Mesendoderm (in vitro differentiated cells): ENCODE results near the gene SMYD2.

Experiments used
- DNase-seq: peaks from one replicate; pipeline ENCODE4 v3.0.0; 2013
- H2AK5ac ChIP-seq: 2 replicates; pipeline ENCODE4 v1.6.1; 2013; ENCODE audit warnings: low read length, inconsistent platforms
- H2BK120ac ChIP-seq: 2 replicates; pipeline ENCODE4 v1.6.1; 2013; ENCODE audit warnings: low read depth, mild to moderate bottlenecking, low read length, moderate library complexity, mixed read lengths
- H2BK15ac ChIP-seq: replicated peaks from 2 replicates; pipeline ENCODE4 v1.6.1; 2013; ENCODE audit warnings: low read depth, mild to moderate bottlenecking, moderate library complexity
- H2BK5ac ChIP-seq: 2 replicates; pipeline ENCODE4 v1.6.1; 2013; ENCODE audit warnings: low read length, inconsistent platforms
- H3K18ac ChIP-seq: 2 replicates; pipeline ENCODE4 v1.6.1; 2013; ENCODE audit warnings: mild to moderate bottlenecking, low read length, mixed read lengths
- H3K23ac ChIP-seq: one replicate; pipeline ENCODE4 v1.6.1; 2013; ENCODE audit warnings: low read length
- H3K27ac ChIP-seq: 2 replicates; pipeline ENCODE4 v1.5.1; 2013; ENCODE audit warnings: low read depth, mild to moderate bottlenecking, inconsistent platforms, low read length, moderate library complexity
- H3K27me3 ChIP-seq: 2 replicates; pipeline ENCODE4 v1.6.1; 2013; ENCODE audit warnings: low read length, control low read depth, mild to moderate bottlenecking, inconsistent platforms; ENCODE audit not compliant: insufficient read depth, poor library complexity
- H3K36me3 ChIP-seq: 2 replicates; pipeline ENCODE4 v1.6.1; 2013; ENCODE audit warnings: low read length, inconsistent platforms; ENCODE audit not compliant: control insufficient read depth, insufficient read depth
- H3K4ac ChIP-seq: one replicate; pipeline ENCODE4 v1.6.1; 2013; ENCODE audit warnings: low read depth, mild to moderate bottlenecking, low read length, moderate library complexity
- H3K4me1 ChIP-seq: 2 replicates; pipeline ENCODE4 v1.6.1; 2013; ENCODE audit warnings: low read depth, low read length, inconsistent platforms; ENCODE audit not compliant: control insufficient read depth
- H3K4me2 ChIP-seq: 2 replicates; pipeline ENCODE4 v1.6.1; 2013; ENCODE audit warnings: low read length
- H3K4me3 ChIP-seq: 2 replicates; pipeline ENCODE4 v1.5.1; 2013; ENCODE audit warnings: mild to moderate bottlenecking, low read length
- H3K56ac ChIP-seq: one replicate; pipeline ENCODE4 v1.6.1; 2013; ENCODE audit warnings: low read length
- H3K79me1 ChIP-seq: 2 replicates; pipeline ENCODE4 v1.6.1; 2013; ENCODE audit warnings: low read length, inconsistent platforms
- H3K79me2 ChIP-seq: 2 replicates; pipeline ENCODE4 v1.6.1; 2013; ENCODE audit warnings: mild to moderate bottlenecking, low read length; ENCODE audit not compliant: control insufficient read depth, insufficient read depth
- H3K9ac ChIP-seq: 2 replicates; pipeline ENCODE4 v1.6.1; 2013; ENCODE audit warnings: low read length, inconsistent platforms
- H4K5ac ChIP-seq: one replicate; pipeline ENCODE4 v1.6.1; 2013; ENCODE audit warnings: low read length
- H4K8ac ChIP-seq: one replicate; pipeline ENCODE4 v1.6.1; 2013; ENCODE audit warnings: low read depth, mild to moderate bottlenecking, control low read depth, low read length, moderate library complexity
- WGBS: extraction: QIAGEN DNeasy Blood & Tissue Kit; methylation state at CpG from one replicate; pipeline ENCODE4 v1.1.7; 2013; ENCODE audit warnings: low lambda C conversion rate, missing lambda C conversion rate; ENCODE audit not compliant: insufficient coverage; ENCODE audit errors: extremely low coverage; 5-methylcytosine and 5-hydroxymethylcytosine counted together

Gene SMYD2

DNA sequence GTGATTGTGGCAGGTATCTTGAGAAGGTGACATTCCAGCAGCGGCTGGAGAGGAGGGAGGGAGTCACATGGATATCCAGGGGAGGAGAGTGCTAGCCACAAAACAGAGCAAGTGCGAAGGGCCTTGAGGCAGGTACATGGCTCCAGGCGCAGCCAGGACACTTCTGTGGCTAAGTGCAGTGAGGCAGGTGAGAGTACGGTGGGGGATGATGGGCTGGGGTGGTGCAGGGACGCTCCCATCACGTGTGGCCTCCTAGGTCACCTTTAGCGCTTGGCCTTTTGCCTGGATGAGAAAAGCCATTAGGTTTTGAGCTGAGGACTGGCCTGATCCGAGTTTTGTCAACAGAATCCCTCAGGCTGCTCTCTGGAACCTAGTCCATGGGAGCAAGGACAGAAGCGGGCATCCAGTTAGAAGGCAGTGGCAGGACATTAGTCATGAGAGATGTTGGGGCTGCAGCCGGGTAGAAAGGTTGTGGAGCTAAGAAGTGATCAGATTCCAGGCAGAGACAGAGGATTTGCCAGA, 31.6 kb downstream of the SMYD2 start:
- Histone ChIP-seq H2AK5ac (no peak overlapping the region), H2BK120ac (no peak overlapping the region), H3K79me2 (no peaks in the 10 kb centered on the region), H3K4me2 (no peak overlapping the region), H3K4me1 (peaks cover 2% of the 10 kb centered on the region), H3K4ac (no peak overlapping the region), H4K8ac (no peak overlapping the region), H2BK5ac (no peak overlapping the region), H3K27me3 (no peaks in the 10 kb centered on the region), H4K5ac (no peak overlapping the region), H2BK15ac (no peak overlapping the region), H3K79me1 (peaks cover 3% of the 10 kb centered on the region), H3K27ac (no peak overlapping the region), H3K18ac (no peak overlapping the region), H3K36me3 (no peaks in the 10 kb centered on the region), H3K56ac (peak overlapping the region; percentile 54), H3K23ac (no peak overlapping the region), H3K4me3 (no peak overlapping the region), H3K9ac (no peak overlapping the region)
- DNase-seq, result peak; percentile 71
- no CpG with 5 or more reads among the region's 10 CpGs for WGBS

DNA sequence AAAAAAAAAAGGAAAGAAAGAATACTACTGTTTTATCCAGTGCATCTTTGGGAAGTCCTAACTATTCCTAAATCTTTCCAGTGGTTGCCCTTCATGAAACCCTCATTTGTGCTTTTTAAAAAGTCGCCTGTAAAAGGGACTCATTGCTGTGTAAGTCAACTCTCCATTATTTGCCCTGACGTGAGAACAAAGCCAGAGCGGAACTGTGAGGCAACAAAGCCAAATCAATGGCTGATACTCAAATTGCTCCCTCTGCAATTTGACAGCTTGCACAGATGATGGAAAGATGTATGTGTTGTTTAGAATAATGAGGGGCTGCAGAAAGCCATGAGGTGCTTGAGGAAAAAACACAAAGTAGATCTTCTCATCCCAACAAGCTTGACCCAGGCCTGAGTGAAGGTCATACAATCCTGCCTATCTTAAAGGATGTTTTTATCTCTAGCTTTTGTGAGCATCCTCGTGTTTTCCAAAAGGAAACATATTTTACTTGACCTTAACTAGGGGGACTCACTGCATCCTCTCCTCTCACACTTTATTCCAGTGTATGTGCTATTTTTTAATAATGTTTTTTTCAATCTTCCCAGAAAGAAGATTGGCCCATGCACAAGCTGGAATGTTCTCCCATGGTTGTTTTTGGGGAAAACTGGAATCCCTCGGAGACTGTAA, 33.4 kb downstream of the SMYD2 start:
- no peak for DNase-seq
- H2BK15ac ChIP-seq, result no peak overlapping the region
- H2AK5ac ChIP-seq, result no peak overlapping the region
- H3K18ac ChIP-seq, result no peak overlapping the region
- no peaks in the 10 kb centered on the region for H3K27me3 ChIP-seq
- no peak overlapping the region for H3K56ac ChIP-seq
- no peaks in the 10 kb centered on the region for H3K79me2 ChIP-seq
- H2BK120ac ChIP-seq, result no peak overlapping the region
- H3K4me1 ChIP-seq, result peaks cover 5% of the 10 kb centered on the region
- no CpG with 5 or more reads among the region's 5 CpGs for WGBS
- H3K9ac ChIP-seq, result no peak overlapping the region
- H3K4me3 ChIP-seq, result no peak overlapping the region
- no peak overlapping the region for H2BK5ac ChIP-seq
- H4K8ac ChIP-seq, result no peak overlapping the region
- no peaks in the 10 kb centered on the region for H3K36me3 ChIP-seq
- H3K79me1 ChIP-seq, result peaks cover 3% of the 10 kb centered on the region
- no peak overlapping the region for H3K4me2 ChIP-seq
- no peak overlapping the region for H3K27ac ChIP-seq
- no peak overlapping the region for H3K23ac ChIP-seq
- no peak overlapping the region for H3K4ac ChIP-seq
- no peak overlapping the region for H4K5ac ChIP-seq

DNA sequence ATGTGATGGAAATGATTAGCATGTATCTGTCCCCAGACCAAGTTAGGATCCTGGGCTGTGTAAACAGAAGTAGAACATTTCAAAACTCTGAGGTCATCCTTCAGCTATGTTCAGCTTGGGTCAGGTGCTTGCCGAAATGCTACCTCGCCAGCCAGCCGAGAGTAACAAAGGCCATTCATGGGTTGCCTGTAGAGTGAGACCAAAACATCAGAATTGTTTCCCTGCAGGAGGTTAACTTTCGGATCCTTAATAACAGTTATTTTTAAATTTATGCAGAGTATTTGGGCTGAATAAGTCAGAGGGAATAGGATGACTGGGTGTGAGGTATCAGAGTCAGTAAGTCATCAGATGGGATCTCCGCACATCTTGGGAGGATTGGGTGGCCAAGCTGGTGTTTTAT, 35.6 kb downstream of the SMYD2 start:
- Histone ChIP-seq H3K79me2 (no peaks in the 10 kb centered on the region), H2AK5ac (no peak overlapping the region), H3K9ac (no peak overlapping the region), H3K27ac (no peak overlapping the region), H3K23ac (no peak overlapping the region), H3K18ac (no peak overlapping the region), H3K36me3 (no peaks in the 10 kb centered on the region), H3K79me1 (peaks cover 3% of the 10 kb centered on the region), H4K8ac (no peak overlapping the region), H2BK15ac (no peak overlapping the region), H3K4me1 (peaks cover 3% of the 10 kb centered on the region), H2BK5ac (no peak overlapping the region), H4K5ac (no peak overlapping the region), H3K4me3 (no peak overlapping the region), H3K56ac (no peak overlapping the region), H3K4ac (no peak overlapping the region), H3K27me3 (no peaks in the 10 kb centered on the region), H2BK120ac (no peak overlapping the region), H3K4me2 (no peak overlapping the region)
- WGBS, result no CpG with 5 or more reads among the region's 5 CpGs
- peak; percentile 95 for DNase-seq

DNA sequence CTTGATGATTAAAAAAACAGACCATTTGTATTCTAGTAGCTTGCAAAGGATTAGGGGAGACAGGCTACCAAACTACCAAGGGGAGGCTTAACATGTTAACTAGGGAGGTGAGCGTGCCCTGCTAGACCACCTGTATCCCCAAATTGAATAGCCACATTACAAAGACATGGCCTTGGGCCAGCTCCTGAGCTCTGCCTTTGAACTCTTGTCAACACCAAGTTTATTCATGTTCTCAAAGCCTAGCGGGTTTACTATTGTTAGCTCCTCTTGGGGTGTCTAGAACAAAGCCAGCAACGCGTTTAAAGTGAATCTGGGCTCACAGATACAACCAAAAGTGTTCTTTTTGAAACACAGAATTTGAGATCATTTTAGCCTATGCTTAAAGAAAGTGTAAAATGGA, 36.3 kb downstream of the SMYD2 start:
- peak; percentile 78 for DNase-seq
- no peak overlapping the region for H2BK120ac ChIP-seq
- no peak overlapping the region for H3K9ac ChIP-seq
- H3K36me3 ChIP-seq, result no peaks in the 10 kb centered on the region
- H3K4me3 ChIP-seq, result no peak overlapping the region
- no CpG with 5 or more reads among the region's 4 CpGs for whole genome bisulfite sequencing
- no peak overlapping the region for H2BK15ac ChIP-seq
- H3K27me3 ChIP-seq, result no peaks in the 10 kb centered on the region
- no peaks in the 10 kb centered on the region for H3K79me2 ChIP-seq
- peaks cover 3% of the 10 kb centered on the region for H3K4me1 ChIP-seq
- no peak overlapping the region for H4K8ac ChIP-seq
- H2BK5ac ChIP-seq, result no peak overlapping the region
- no peak overlapping the region for H4K5ac ChIP-seq
- H3K56ac ChIP-seq, result no peak overlapping the region
- H3K4me2 ChIP-seq, result no peak overlapping the region
- H3K79me1 ChIP-seq, result no peaks in the 10 kb centered on the region
- H2AK5ac ChIP-seq, result no peak overlapping the region
- no peak overlapping the region for H3K27ac ChIP-seq
- no peak overlapping the region for H3K4ac ChIP-seq
- H3K23ac ChIP-seq, result no peak overlapping the region
- H3K18ac ChIP-seq, result no peak overlapping the region

DNA sequence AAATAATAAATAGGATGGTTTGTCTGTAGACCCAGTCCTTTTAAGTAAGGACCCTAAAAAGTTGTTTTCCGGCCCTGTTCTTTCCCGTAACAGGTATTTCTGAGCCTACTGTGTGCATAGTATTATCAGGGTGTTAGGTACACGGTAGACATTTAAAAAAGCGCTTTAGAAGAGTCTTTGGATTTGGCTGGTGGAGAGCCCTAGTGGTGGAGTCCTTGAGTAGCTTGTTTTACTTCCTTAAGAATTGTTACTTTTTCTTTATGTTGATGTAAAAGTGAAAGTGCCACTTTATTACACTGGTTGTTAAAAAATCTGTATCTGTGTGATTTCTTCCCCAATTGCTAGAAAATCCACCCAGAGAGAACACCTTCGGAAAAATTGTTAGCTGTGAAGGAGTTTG, 36.8 kb downstream of the SMYD2 start:
- Histone ChIP-seq H3K4me3 (no peak overlapping the region), H3K79me1 (no peaks in the 10 kb centered on the region), H2BK15ac (no peak overlapping the region), H3K27ac (no peak overlapping the region), H3K4me1 (peaks cover 3% of the 10 kb centered on the region), H3K4ac (no peak overlapping the region), H3K79me2 (no peaks in the 10 kb centered on the region), H3K36me3 (no peaks in the 10 kb centered on the region), H2BK5ac (no peak overlapping the region), H4K8ac (no peak overlapping the region), H3K56ac (no peak overlapping the region), H4K5ac (no peak overlapping the region), H3K9ac (no peak overlapping the region), H3K27me3 (no peaks in the 10 kb centered on the region), H3K4me2 (no peak overlapping the region), H3K18ac (peak overlapping the region; percentile 82), H2BK120ac (no peak overlapping the region), H2AK5ac (no peak overlapping the region), H3K23ac (no peak overlapping the region)
- WGBS, result no CpG with 5 or more reads among the region's 5 CpGs
- DNase-seq, result peak; percentile 64

DNA sequence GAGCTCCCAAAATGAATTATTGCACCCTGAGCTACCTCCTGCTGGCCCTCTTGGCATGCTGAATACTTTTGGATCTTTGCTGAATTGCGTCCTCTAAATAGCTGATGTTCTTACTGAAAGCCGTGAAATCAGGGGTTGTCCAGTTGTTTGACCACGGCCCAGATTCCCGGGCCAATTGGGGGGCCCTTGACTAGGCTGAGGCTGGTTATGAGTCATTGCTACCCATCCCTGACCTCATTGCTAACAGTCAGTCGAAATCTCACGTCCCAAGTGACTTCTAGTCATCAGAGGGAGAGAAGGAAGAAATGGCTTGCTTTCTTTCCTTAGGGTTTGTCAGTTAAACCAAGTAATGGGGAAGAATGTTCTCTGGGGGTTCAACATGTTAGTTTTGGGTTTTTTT, 37.4 kb downstream of the SMYD2 start:
- H2AK5ac ChIP-seq, result no peak overlapping the region
- H3K27me3 ChIP-seq, result no peaks in the 10 kb centered on the region
- H3K18ac ChIP-seq, result peak overlapping the region; percentile 6
- H2BK120ac ChIP-seq, result no peak overlapping the region
- no peak overlapping the region for H3K4me2 ChIP-seq
- no peak overlapping the region for H3K56ac ChIP-seq
- H3K4me3 ChIP-seq, result no peak overlapping the region
- no CpG with 5 or more reads among the region's 6 CpGs for WGBS
- H2BK15ac ChIP-seq, result no peak overlapping the region
- no peak overlapping the region for H4K8ac ChIP-seq
- H3K9ac ChIP-seq, result no peak overlapping the region
- no peak for DNase-seq
- no peaks in the 10 kb centered on the region for H3K79me1 ChIP-seq
- H3K79me2 ChIP-seq, result no peaks in the 10 kb centered on the region
- H3K4me1 ChIP-seq, result peaks cover 3% of the 10 kb centered on the region
- H3K23ac ChIP-seq, result no peak overlapping the region
- H3K4ac ChIP-seq, result peak overlapping the region; percentile 43
- no peak overlapping the region for H2BK5ac ChIP-seq
- H4K5ac ChIP-seq, result no peak overlapping the region
- H3K27ac ChIP-seq, result no peak overlapping the region
- H3K36me3 ChIP-seq, result no peaks in the 10 kb centered on the region
